ENCODE data around the gene RAG2. TPM values are rescaled to one million over a fixed set of nuclear protein-coding genes. Genes with fewer than 3 reads are reported as not detected.
A peak's percentile ranks its signal among the peaks of the same experiment; 100 is the strongest.

RAG2 gene
- total RNA-seq, 1 donor from 2014 or later, result not detected

GRCh38 chr11:36617543-36618362 is 19.7 kb upstream of the RAG2 start:
- Mint-ChIP-seq H3K27ac (no peak overlapping the region), H3K27me3 (ENCODE audit: insufficient read depth) (peaks cover 5% of the 10 kb centered on the region), H3K4me3 (no peak overlapping the region), H3K9me3 (no peaks in the 10 kb centered on the region), H3K4me1 (ENCODE audit: low read depth) (no peaks in the 10 kb centered on the region), H3K36me3 (ENCODE audit: low read depth) (no peaks in the 10 kb centered on the region)
- no peak for DNase-seq (ENCODE audit: low spot score)
- intact Hi-C loops (cut with micrococcal nuclease), result no loop called here

- Mint-ChIP-seq H3K4me3 (no peak overlapping the region), H3K27me3 (ENCODE audit: insufficient read depth) (peaks cover 6% of the 10 kb centered on the region), H3K36me3 (ENCODE audit: low read depth) (no peaks in the 10 kb centered on the region), H3K4me1 (ENCODE audit: low read depth) (no peaks in the 10 kb centered on the region), H3K27ac (no peak overlapping the region), H3K9me3 (no peaks in the 10 kb centered on the region)
- intact Hi-C loops (cut with micrococcal nuclease), result no loop called here
- no peak for DNase-seq (ENCODE audit: low spot score)
These were observed 17.8 kb upstream of the RAG2 start for GRCh38 chr11:36615826-36616225.

GRCh38 chr11:36609383-36609782 is 11.3 kb upstream of the RAG2 start:
- H3K4me3 Mint-ChIP-seq, result no peak overlapping the region
- no peak overlapping the region for H3K27ac Mint-ChIP-seq
- intact Hi-C loops (cut with micrococcal nuclease), result no loop called here
- no peaks in the 10 kb centered on the region for H3K4me1 Mint-ChIP-seq (ENCODE audit: low read depth)
- H3K9me3 Mint-ChIP-seq, result no peaks in the 10 kb centered on the region
- H3K36me3 Mint-ChIP-seq (ENCODE audit: low read depth), result no peaks in the 10 kb centered on the region
- H3K27me3 Mint-ChIP-seq (ENCODE audit: insufficient read depth), result peaks cover 22% of the 10 kb centered on the region
- no peak for DNase-seq (ENCODE audit: low spot score)

DNA sequence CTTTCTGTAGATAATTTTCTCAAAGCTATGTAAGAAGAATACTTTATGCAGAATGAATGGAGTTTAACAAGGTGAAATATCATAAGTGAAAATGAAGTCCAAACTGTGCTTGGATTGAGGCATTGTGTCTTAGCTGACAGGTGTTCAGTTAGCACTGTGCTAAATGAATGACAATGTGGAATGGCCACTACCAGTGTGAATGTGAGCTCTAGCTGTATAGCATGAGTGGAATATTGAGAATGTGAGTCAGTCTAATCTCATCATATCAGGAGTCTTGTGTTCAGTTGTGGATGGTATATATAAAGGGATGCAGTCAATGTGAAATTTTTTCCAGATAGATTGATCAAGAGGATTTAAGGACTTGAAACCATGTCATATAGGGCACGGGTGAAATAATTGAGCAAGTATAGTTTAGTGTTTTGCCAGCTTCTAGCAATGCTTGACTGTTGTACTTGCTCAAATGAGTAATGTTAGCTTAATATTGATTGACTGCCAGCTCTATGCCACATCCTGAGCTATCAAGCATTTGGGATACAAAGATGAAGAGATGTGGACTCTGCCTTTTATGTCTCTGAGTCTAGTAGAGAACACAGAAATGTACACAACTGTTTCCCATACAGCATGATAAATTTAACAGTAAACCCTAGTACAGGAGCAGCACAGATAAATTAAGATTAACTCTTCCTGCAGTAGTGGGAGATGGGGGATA is 10.6 kb upstream of the RAG2 start:
- Mint-ChIP-seq H3K36me3 (ENCODE audit: low read depth) (no peaks in the 10 kb centered on the region), H3K4me3 (no peak overlapping the region), H3K27ac (no peak overlapping the region), H3K4me1 (ENCODE audit: low read depth) (no peaks in the 10 kb centered on the region), H3K9me3 (no peaks in the 10 kb centered on the region), H3K27me3 (ENCODE audit: insufficient read depth) (peaks cover 22% of the 10 kb centered on the region)
- intact Hi-C loops (cut with micrococcal nuclease), result no loop called here
- DNase-seq (ENCODE audit: low spot score), result no peak

DNA sequence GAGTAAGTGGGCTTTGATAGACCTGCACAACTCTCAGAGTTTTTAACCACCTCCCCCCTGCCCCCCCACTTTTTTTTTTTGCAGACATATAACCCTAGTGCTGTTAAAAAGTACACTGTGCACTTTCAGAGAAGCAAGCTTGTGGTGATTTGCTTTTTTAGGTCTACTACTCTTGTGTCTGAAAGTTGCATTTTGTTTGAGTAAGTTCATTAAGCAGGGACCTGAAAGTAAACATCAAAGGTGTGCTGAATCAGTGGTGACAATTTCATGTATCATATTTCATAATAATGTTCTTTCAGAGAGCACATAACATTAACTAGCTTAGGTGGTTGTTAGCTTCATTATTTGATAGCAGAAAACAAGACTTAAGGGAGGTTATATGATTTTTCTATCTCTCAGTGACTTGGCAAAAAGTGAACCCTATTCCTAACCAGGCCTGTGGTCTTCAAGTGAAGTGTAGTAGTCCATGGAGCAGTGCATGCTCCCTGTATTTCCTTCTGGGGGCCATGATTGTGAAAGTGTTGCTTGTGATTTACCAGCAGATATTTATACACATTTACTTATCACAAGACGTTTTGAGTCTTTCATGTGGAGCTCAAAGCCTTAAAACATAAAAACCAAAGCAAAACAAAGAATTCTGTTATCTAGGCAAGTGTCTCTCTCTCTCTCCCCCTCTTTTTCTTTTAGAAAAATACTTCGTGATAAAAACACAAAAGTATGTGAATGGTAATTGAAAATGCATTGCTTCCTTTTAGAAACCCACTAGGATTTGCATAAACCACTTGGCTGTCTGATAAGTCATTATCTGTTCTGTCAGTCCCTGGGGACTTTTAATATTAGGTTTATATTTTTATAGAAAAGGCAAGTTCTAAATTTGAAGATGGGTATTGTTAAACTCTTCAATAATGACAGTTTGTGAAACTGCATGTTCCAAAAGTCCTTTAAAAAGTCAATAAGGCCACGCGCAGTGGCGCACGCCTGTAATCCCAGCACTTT is 7.5 kb upstream of the RAG2 start:
- H3K27ac Mint-ChIP-seq, result no peak overlapping the region
- peaks cover 20% of the 10 kb centered on the region for H3K27me3 Mint-ChIP-seq (ENCODE audit: insufficient read depth)
- no peaks in the 10 kb centered on the region for H3K36me3 Mint-ChIP-seq (ENCODE audit: low read depth)
- no peaks in the 10 kb centered on the region for H3K9me3 Mint-ChIP-seq
- no peak for DNase-seq (ENCODE audit: low spot score)
- intact Hi-C loops (cut with micrococcal nuclease), result no loop called here
- H3K4me1 Mint-ChIP-seq (ENCODE audit: low read depth), result no peaks in the 10 kb centered on the region
- H3K4me3 Mint-ChIP-seq, result no peak overlapping the region

GRCh38 chr11:36602135-36602534 is 4.1 kb upstream of the RAG2 start:
- Mint-ChIP-seq H3K27ac (no peak overlapping the region), H3K4me1 (ENCODE audit: low read depth) (no peaks in the 10 kb centered on the region), H3K27me3 (ENCODE audit: insufficient read depth) (peaks cover 10% of the 10 kb centered on the region), H3K9me3 (no peaks in the 10 kb centered on the region), H3K36me3 (ENCODE audit: low read depth) (no peaks in the 10 kb centered on the region), H3K4me3 (no peak overlapping the region)
- DNase-seq (ENCODE audit: low spot score), result no peak
- intact Hi-C loops (cut with micrococcal nuclease), result no loop called here

GRCh38 chr11:36601155-36601554 is 3.1 kb upstream of the RAG2 start:
- DNase-seq (ENCODE audit: low spot score), result no peak
- H3K9me3 Mint-ChIP-seq, result no peaks in the 10 kb centered on the region
- peaks cover 9% of the 10 kb centered on the region for H3K27me3 Mint-ChIP-seq (ENCODE audit: insufficient read depth)
- H3K4me3 Mint-ChIP-seq, result no peak overlapping the region
- H3K36me3 Mint-ChIP-seq (ENCODE audit: low read depth), result no peaks in the 10 kb centered on the region
- H3K27ac Mint-ChIP-seq, result no peak overlapping the region
- intact Hi-C loops (cut with micrococcal nuclease), result no loop called here
- H3K4me1 Mint-ChIP-seq (ENCODE audit: low read depth), result no peaks in the 10 kb centered on the region

- H3K4me3 Mint-ChIP-seq, result no peak overlapping the region
- intact Hi-C loops (cut with micrococcal nuclease), result no loop called here
- H3K27me3 Mint-ChIP-seq (ENCODE audit: insufficient read depth), result peaks cover 6% of the 10 kb centered on the region
- H3K4me1 Mint-ChIP-seq (ENCODE audit: low read depth), result peaks cover under 1% of the 10 kb centered on the region
- no peak overlapping the region for H3K27ac Mint-ChIP-seq
- H3K9me3 Mint-ChIP-seq, result no peaks in the 10 kb centered on the region
- no peak for DNase-seq (ENCODE audit: low spot score)
- no peaks in the 10 kb centered on the region for H3K36me3 Mint-ChIP-seq (ENCODE audit: low read depth)
These were observed 2.1 kb upstream of the RAG2 start for GRCh38 chr11:36600180-36600579.

- H3K9me3 Mint-ChIP-seq, result no peaks in the 10 kb centered on the region
- no peak overlapping the region for H3K27ac Mint-ChIP-seq
- intact Hi-C loops (cut with micrococcal nuclease), result no loop called here
- H3K36me3 Mint-ChIP-seq (ENCODE audit: low read depth), result no peaks in the 10 kb centered on the region
- H3K4me3 Mint-ChIP-seq, result no peak overlapping the region
- peaks cover 9% of the 10 kb centered on the region for H3K4me1 Mint-ChIP-seq (ENCODE audit: low read depth)
- H3K27me3 Mint-ChIP-seq (ENCODE audit: insufficient read depth), result peaks cover 26% of the 10 kb centered on the region
- no peak for DNase-seq (ENCODE audit: low spot score)
These were observed 1.2 kb downstream of the RAG2 start for GRCh38 chr11:36596880-36597279.

- Mint-ChIP-seq H3K4me3 (peak within 1 kb of the TSS; percentile 90), H3K9me3 (no peaks in the 10 kb centered on the region), H3K4me1 (ENCODE audit: low read depth) (peaks cover 9% of the 10 kb centered on the region), H3K36me3 (ENCODE audit: low read depth) (no peaks in the 10 kb centered on the region), H3K27ac (no peak within 1 kb of the TSS), H3K27me3 (ENCODE audit: insufficient read depth) (peaks cover 39% of the 10 kb centered on the region)
- intact Hi-C loops (cut with micrococcal nuclease), result no loop called here
- DNase-seq (ENCODE audit: low spot score), result peak; percentile 5
These were observed 3.6 kb downstream of the RAG2 start, which contains the start of gene IFTAP for GRCh38 chr11:36594316-36594989. TSS of gene IFTAP (plus strand) at chr11:36594502. CDS start at chr11:36610104, 15,602 bp downstream.

- Mint-ChIP-seq H3K27ac (no peak overlapping the region), H3K9me3 (no peaks in the 10 kb centered on the region), H3K27me3 (ENCODE audit: insufficient read depth) (peaks cover 45% of the 10 kb centered on the region), H3K4me1 (ENCODE audit: low read depth) (peaks cover 9% of the 10 kb centered on the region), H3K36me3 (ENCODE audit: low read depth) (no peaks in the 10 kb centered on the region), H3K4me3 (no peak overlapping the region)
- DNase-seq (ENCODE audit: low spot score), result no peak
- intact Hi-C loops (cut with micrococcal nuclease), result no loop called here
These were observed 6.6 kb downstream of the RAG2 start for GRCh38 chr11:36591433-36591832.

GRCh38 chr11:36590513-36590912 is 7.5 kb downstream of the RAG2 start:
- H3K4me1 Mint-ChIP-seq (ENCODE audit: low read depth), result peaks cover 9% of the 10 kb centered on the region
- H3K36me3 Mint-ChIP-seq (ENCODE audit: low read depth), result no peaks in the 10 kb centered on the region
- H3K9me3 Mint-ChIP-seq, result no peaks in the 10 kb centered on the region
- no peak overlapping the region for H3K27ac Mint-ChIP-seq
- H3K27me3 Mint-ChIP-seq (ENCODE audit: insufficient read depth), result peaks cover 43% of the 10 kb centered on the region
- intact Hi-C loops (cut with micrococcal nuclease), result no loop called here
- no peak for DNase-seq (ENCODE audit: low spot score)
- H3K4me3 Mint-ChIP-seq, result no peak overlapping the region
